A549 (cell line): ENCODE data around the gene C1orf174. TPM values are rescaled to one million over a fixed set of nuclear protein-coding genes. Genes with fewer than 3 reads are reported as not detected.

Experiments used
- ATAC-seq, 2 experiments: fragments of 200-7000 bp in 1 of 2; fragments of >200 bp in 1 of 2; cut with Nextera tagmentation in 1 of 2; cut with Tn5 transposase in 1 of 2; 3 replicates each; pipeline versions ENCODE4 v1.8.0 to v1.9.1; 2018 to 2020; ENCODE audit warnings: mild to moderate bottlenecking in 1 of 2, moderate library complexity in 1 of 2
- CTCF ChIA-PET: fragments of 300-600 bp; sonication (Branson Sonifier 250); formaldehyde crosslinking; extraction: SDS; loops from one replicate; lab custom pipeline; 2021; ENCODE audit warnings: antibody characterized with exemption, inconsistent platforms; lab: Yijun Ruan, JAX
- POLR2A ChIA-PET: fragments of 350-600 bp; formaldehyde crosslinking; extraction: SDS; loops from one replicate; lab custom pipeline; 2021; ENCODE audit warnings: antibody characterized with exemption, inconsistent platforms; lab: Yijun Ruan, JAX
- DNase-seq, 2 experiments: peaks; one replicate each; pipeline versions ENCODE4 v3.0.0 to v3.0.0-alpha.2; 2011 to 2016; ENCODE audit warnings: low read depth in 1 of 2, low spot score in 1 of 2
- FAIRE-seq: peaks from 2 replicates; lab custom pipeline; 2011; peaks lifted over from hg19 to GRCh38; lab: Jason Lieb, UNC
- H3K27ac ChIP-seq, 2 experiments: fragments of >200 bp; sonication (Bioruptor Twin); formaldehyde crosslinking; 3 replicates each; pipeline ENCODE4 v1.5.1; 2016 to 2017
- H3K4me1 ChIP-seq: fragments of >200 bp; sonication (Bioruptor Twin); formaldehyde crosslinking; 3 replicates; pipeline ENCODE4 v1.6.1; 2016
- H3K4me2 ChIP-seq: fragments of >200 bp; sonication (Bioruptor Twin); formaldehyde crosslinking; 3 replicates; pipeline ENCODE4 v1.6.1; 2016
- H3K4me3 ChIP-seq: fragments of >200 bp; sonication (Bioruptor Twin); formaldehyde crosslinking; 3 replicates; pipeline ENCODE4 v1.5.1; 2016
- H3K9me3 ChIP-seq: fragments of >200 bp; sonication (Bioruptor Twin); formaldehyde crosslinking; 3 replicates; pipeline ENCODE4 v1.6.1; 2016
- EHF ChIP-seq: fragments of 250-450 bp; sonication (Bioruptor Pico); IDR thresholded peaks from 2 replicates; pipeline ENCODE4 v1.5.0; 2020; ENCODE audit warnings: mild to moderate bottlenecking
- EHMT2 ChIP-seq: fragments of 200-600 bp; sonication (generic); IDR thresholded peaks from 2 replicates; pipeline ENCODE4 v1.6.1; 2016; ENCODE audit warnings: antibody characterized with exemption, low read depth, mild to moderate bottlenecking, moderate library complexity
- EP300 ChIP-seq, 2 experiments: fragments of >200 bp; sonication (Bioruptor Twin); formaldehyde crosslinking; IDR thresholded peaks; 2 replicates in 1 of 2; 3 replicates in 1 of 2; pipeline ENCODE4 v1.6.1; 2016 to 2017
- ESRRA ChIP-seq: fragments of 150-350 bp; IDR thresholded peaks from 2 replicates; pipeline ENCODE4 v1.6.1; 2014; ENCODE audit warnings: mild to moderate bottlenecking, low read length, borderline replicate concordance
- FOSB ChIP-seq: fragments of 250-450 bp; sonication (Bioruptor Pico); IDR thresholded peaks from 2 replicates; pipeline ENCODE4 v1.5.0; 2020; ENCODE audit warnings: mild to moderate bottlenecking, moderate library complexity
- HOXB5 ChIP-seq: fragments of 250-450 bp; sonication (Bioruptor Pico); IDR thresholded peaks from 2 replicates; pipeline ENCODE4 v1.5.0; 2020; ENCODE audit warnings: mild to moderate bottlenecking, moderate library complexity
- JUNB ChIP-seq: fragments of >200 bp; sonication (Bioruptor Twin); formaldehyde crosslinking; IDR thresholded peaks from 2 replicates; pipeline ENCODE4 v1.6.1; 2016
- MAZ ChIP-seq: fragments of 150-350 bp; IDR thresholded peaks from 2 replicates; pipeline ENCODE4 v1.6.1; 2014; ENCODE audit warnings: antibody characterized with exemption, low read depth, low read length, borderline replicate concordance
- MYC ChIP-seq: IDR thresholded peaks from 2 replicates; pipeline ENCODE4 v1.6.1; 2012; ENCODE audit warnings: mild to moderate bottlenecking, inconsistent platforms, low read length, improper control_type of control experiment, borderline replicate concordance
- NPAS2 ChIP-seq: fragments of 250-450 bp; sonication (Bioruptor Pico); IDR thresholded peaks from 2 replicates; pipeline ENCODE4 v1.8.0; 2022; ENCODE audit warnings: mild to moderate bottlenecking, moderate library complexity, borderline replicate concordance
- POLR2AphosphoS2 ChIP-seq: conservative IDR thresholded peaks from 2 replicates; pipeline ENCODE4 v1.6.1; 2012; ENCODE audit warnings: low read length, improper control_type of control experiment, inconsistent platforms
- SMC3 ChIP-seq: fragments of >200 bp; sonication (Bioruptor Twin); formaldehyde crosslinking; IDR thresholded peaks from 3 replicates; pipeline ENCODE4 v1.6.1; 2018; ENCODE audit warnings: inconsistent platforms
- SREBF2 ChIP-seq: fragments of 450-650 bp; IDR thresholded peaks from 2 replicates; pipeline ENCODE4 v1.6.1; 2014; ENCODE audit warnings: mild to moderate bottlenecking, moderate library complexity
- TP53 ChIP-seq: fragments of 250-450 bp; sonication (Bioruptor Pico); IDR thresholded peaks from 2 replicates; pipeline ENCODE4 v1.5.0; 2021; ENCODE audit warnings: mild to moderate bottlenecking, moderate library complexity
- ZC3H11A ChIP-seq: fragments of 450-650 bp; IDR thresholded peaks from 2 replicates; pipeline ENCODE4 v1.6.1; 2014; ENCODE audit warnings: antibody characterized with exemption, mild to moderate bottlenecking
- WGBS: methylation state at CpG from one replicate; pipeline ENCODE4 v1.1.6; 2017; ENCODE audit errors: missing lambda C conversion rate; 5-methylcytosine and 5-hydroxymethylcytosine counted together
- polyA plus RNA-seq, 4 experiments: library from polyadenylated mRNA; depleted of rRNA in 3 of 4; stranded (reverse); fragments of >200 nt; fragmentation: RNase III in 1 of 4; extraction: RNeasy Plus Mini Kit Qiagen cat#74134 plus additional on column Dnase treatment in 1 of 4; gene quantifications; 2 replicates in 3 of 4; 3 replicates in 1 of 4; pipeline ENCODE4 v1.2.3, GENCODE V29; 2011 to 2017
- TF ChIP-seq, protein P1 (sequence below): fragments of 250-450 bp; sonication (Bioruptor Pico); IDR thresholded peaks from 2 replicates; pipeline ENCODE4 v1.5.0; 2020; ENCODE audit warnings: low read depth, mild to moderate bottlenecking, moderate library complexity
- TF ChIP-seq, protein P2 (sequence below): fragments of 200-600 bp; sonication (generic); IDR thresholded peaks from 2 replicates; pipeline ENCODE4 v1.6.1; 2016; ENCODE audit warnings: antibody characterized with exemption, mild to moderate bottlenecking, moderate library complexity
- TF ChIP-seq, protein P3 (sequence below): fragments of >200 bp; sonication (Bioruptor Twin); formaldehyde crosslinking; IDR thresholded peaks from 3 replicates; pipeline ENCODE4 v1.5.1; 2016
- TF ChIP-seq, protein P4 (sequence below): fragments of 150-350 bp; IDR thresholded peaks from 2 replicates; pipeline ENCODE4 v1.6.1; 2014; ENCODE audit warnings: low read depth, mild to moderate bottlenecking, low read length

The C1orf174 gene
- polyA plus RNA-seq, 2 of the 4 experiments (the other 2 are of a cell fraction), result 23.9 to 29.7 TPM

DNA sequence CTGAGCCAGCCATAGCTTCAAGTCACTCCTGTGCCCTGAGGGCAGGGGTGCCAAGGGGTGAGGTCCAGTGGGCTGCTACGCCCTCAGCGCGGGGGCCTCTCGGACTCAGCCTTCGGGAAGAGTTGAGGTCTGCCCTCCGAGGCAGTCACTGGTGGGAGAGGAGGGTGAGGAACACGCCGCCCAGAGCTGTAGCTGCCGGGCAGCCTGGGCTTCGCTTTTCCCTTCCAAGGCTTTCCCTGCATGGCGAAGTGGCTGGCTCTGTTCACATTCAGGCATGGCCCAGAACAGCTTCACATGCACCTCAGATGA, 43.0 kb upstream of the C1orf174 start:
- no peak for FAIRE-seq
- POLR2A ChIA-PET, result no interaction called here
- H3K9me3 ChIP-seq, result no peaks in the 10 kb centered on the region
- 46% methylated on average over 10 of the region's 11 CpGs for WGBS
- CTCF ChIA-PET, result interaction anchor here (0.5 to 1.0 kb wide), 3 partner anchors 9 to 170 kb away, joined by 3 to 4 read pairs (median 3); no protein-coding TSS in a partner anchor
- H3K4me3 ChIP-seq, result no peak overlapping the region
- no peak overlapping the region; the same call in 1 of the 3 replicates for H3K4me2 ChIP-seq
- TF ChIP-seq FOSB, result no peak
- no peak for TF ChIP-seq EHMT2
- no peak for TF ChIP-seq SREBF2
- no peak for TF ChIP-seq NPAS2 (CRISPR knock-in tag)
- TF ChIP-seq, protein P1, sequence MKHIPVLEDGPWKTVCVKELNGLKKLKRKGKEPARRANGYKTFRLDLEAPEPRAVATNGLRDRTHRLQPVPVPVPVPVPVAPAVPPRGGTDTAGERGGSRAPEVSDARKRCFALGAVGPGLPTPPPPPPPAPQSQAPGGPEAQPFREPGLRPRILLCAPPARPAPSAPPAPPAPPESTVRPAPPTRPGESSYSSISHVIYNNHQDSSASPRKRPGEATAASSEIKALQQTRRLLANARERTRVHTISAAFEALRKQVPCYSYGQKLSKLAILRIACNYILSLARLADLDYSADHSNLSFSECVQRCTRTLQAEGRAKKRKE (CRISPR knock-in tag), result no peak
- no peak for TF ChIP-seq ZC3H11A
- no peak for TF ChIP-seq HOXB5
- TF ChIP-seq EHF (CRISPR knock-in tag), result no peak
- no peak for TF ChIP-seq SMC3
- TF ChIP-seq ESRRA, result no peak
- TF ChIP-seq MAZ, result no peak
- TF ChIP-seq, protein P2, sequence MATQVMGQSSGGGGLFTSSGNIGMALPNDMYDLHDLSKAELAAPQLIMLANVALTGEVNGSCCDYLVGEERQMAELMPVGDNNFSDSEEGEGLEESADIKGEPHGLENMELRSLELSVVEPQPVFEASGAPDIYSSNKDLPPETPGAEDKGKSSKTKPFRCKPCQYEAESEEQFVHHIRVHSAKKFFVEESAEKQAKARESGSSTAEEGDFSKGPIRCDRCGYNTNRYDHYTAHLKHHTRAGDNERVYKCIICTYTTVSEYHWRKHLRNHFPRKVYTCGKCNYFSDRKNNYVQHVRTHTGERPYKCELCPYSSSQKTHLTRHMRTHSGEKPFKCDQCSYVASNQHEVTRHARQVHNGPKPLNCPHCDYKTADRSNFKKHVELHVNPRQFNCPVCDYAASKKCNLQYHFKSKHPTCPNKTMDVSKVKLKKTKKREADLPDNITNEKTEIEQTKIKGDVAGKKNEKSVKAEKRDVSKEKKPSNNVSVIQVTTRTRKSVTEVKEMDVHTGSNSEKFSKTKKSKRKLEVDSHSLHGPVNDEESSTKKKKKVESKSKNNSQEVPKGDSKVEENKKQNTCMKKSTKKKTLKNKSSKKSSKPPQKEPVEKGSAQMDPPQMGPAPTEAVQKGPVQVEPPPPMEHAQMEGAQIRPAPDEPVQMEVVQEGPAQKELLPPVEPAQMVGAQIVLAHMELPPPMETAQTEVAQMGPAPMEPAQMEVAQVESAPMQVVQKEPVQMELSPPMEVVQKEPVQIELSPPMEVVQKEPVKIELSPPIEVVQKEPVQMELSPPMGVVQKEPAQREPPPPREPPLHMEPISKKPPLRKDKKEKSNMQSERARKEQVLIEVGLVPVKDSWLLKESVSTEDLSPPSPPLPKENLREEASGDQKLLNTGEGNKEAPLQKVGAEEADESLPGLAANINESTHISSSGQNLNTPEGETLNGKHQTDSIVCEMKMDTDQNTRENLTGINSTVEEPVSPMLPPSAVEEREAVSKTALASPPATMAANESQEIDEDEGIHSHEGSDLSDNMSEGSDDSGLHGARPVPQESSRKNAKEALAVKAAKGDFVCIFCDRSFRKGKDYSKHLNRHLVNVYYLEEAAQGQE, result no peak
- TF ChIP-seq, protein P3, sequence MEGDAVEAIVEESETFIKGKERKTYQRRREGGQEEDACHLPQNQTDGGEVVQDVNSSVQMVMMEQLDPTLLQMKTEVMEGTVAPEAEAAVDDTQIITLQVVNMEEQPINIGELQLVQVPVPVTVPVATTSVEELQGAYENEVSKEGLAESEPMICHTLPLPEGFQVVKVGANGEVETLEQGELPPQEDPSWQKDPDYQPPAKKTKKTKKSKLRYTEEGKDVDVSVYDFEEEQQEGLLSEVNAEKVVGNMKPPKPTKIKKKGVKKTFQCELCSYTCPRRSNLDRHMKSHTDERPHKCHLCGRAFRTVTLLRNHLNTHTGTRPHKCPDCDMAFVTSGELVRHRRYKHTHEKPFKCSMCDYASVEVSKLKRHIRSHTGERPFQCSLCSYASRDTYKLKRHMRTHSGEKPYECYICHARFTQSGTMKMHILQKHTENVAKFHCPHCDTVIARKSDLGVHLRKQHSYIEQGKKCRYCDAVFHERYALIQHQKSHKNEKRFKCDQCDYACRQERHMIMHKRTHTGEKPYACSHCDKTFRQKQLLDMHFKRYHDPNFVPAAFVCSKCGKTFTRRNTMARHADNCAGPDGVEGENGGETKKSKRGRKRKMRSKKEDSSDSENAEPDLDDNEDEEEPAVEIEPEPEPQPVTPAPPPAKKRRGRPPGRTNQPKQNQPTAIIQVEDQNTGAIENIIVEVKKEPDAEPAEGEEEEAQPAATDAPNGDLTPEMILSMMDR, result no peak
- no peak for TF ChIP-seq POLR2AphosphoS2
- no peak for TF ChIP-seq MYC
- DNase-seq, result no peak
- no peak for ATAC-seq
- no peak overlapping the region for H3K27ac ChIP-seq
- peaks cover 5% of the 10 kb centered on the region; the same call in 1 of the 3 replicates for H3K4me1 ChIP-seq

DNA sequence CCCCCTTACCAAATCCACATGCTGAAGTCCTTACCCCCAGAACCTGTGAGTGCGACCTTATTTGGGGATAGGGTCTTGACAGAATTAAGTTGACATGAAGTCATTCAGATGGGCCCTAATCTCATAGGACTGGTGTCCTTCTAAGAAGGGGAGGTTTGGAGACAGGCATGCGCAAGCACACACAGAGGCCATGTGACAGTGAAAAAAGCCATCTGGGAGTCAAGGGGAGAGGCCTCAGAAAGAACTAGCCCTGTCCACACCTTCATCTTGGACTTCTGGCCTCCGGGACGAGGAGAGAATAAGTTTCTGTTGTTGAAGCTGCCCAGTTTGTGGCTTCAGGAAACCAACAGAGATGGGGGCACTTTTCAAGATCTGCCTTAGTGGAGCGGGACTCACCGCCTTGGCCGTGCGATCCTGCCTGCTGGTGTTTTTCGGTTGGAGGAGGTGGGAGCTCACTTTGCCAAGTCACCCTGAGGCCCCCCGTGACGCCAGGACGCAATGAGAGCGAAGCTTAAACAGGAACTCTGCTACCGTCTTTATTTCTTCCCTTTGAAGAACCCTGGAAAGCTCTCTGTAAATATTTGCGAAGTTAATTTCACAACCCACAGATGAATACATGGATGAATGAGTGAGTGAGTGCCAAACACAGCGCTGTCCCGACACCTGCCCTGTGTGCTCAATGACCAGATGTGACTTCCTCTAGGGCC, 42.5 kb upstream of the C1orf174 start:
- Histone ChIP-seq H3K4me1 (peaks cover 5% of the 10 kb centered on the region; the same call in 1 of the 3 replicates), H3K27ac (no peak overlapping the region), H3K4me3 (no peak overlapping the region), H3K9me3 (peaks cover 3% of the 10 kb centered on the region; the same call in 1 of the 3 replicates), H3K4me2 (peak overlapping the region; percentile 38; the same call in 2 of the 3 replicates)
- no peak for DNase-seq
- TF ChIP-seq, protein P2, result no peak
- TF ChIP-seq EP300 (IDR thresholded peaks at IDR 0.05) (peak in 1 of 2 experiments; percentile 10; a peak in 1 of 5 replicates), JUNB (peak; percentile 20; the same call in 1 of the 2 replicates), TP53 (CRISPR knock-in tag) (no peak)
- TF ChIP-seq, protein P4, sequence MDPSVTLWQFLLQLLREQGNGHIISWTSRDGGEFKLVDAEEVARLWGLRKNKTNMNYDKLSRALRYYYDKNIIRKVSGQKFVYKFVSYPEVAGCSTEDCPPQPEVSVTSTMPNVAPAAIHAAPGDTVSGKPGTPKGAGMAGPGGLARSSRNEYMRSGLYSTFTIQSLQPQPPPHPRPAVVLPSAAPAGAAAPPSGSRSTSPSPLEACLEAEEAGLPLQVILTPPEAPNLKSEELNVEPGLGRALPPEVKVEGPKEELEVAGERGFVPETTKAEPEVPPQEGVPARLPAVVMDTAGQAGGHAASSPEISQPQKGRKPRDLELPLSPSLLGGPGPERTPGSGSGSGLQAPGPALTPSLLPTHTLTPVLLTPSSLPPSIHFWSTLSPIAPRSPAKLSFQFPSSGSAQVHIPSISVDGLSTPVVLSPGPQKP, result no peak
- TF ChIP-seq, protein P3, result no peak
- ATAC-seq, result 0 out of 6 replicates have a peak, but pooled peaks of 1 of the 2 experiments have one; percentile 48
- ChIA-PET CTCF (interaction anchor here (0.5 to 1.0 kb wide), 3 partner anchors 8 to 171 kb away, joined by 3 to 4 read pairs (median 3); no protein-coding TSS in a partner anchor), POLR2A (no interaction called here)
- no peak for FAIRE-seq
- 38% methylated on average over 16 of the region's 17 CpGs for WGBS
